AG04449 (cell line): Measurements from ENCODE around the gene EVI2A.
A peak's percentile ranks its signal among the peaks of the same experiment; 100 is the strongest.

ENCODE experiments used
- CTCF ChIA-PET: fragments of 350-600 bp; formaldehyde crosslinking; extraction: SDS; loops from one replicate; lab custom pipeline; 2021; ENCODE audit warnings: antibody characterized with exemption; lab: Yijun Ruan, JAX
- POLR2A ChIA-PET: fragments of 400-600, 350-600 bp; formaldehyde crosslinking; extraction: SDS; loops from one replicate; lab custom pipeline; 2020; ENCODE audit warnings: antibody characterized with exemption, inconsistent platforms; lab: Yijun Ruan, JAX
- DNase-seq: peaks from one replicate; pipeline ENCODE4 v3.0.0-alpha.2; 2010; ENCODE audit warnings: low read depth, low spot score
- H3K4me3 ChIP-seq: 2 replicates; pipeline ENCODE4 v1.5.1; 2011; ENCODE audit warnings: low read depth, mild to moderate bottlenecking, control low read depth, low read length
- CTCF ChIP-seq: IDR thresholded peaks from one replicate; pipeline ENCODE4 v1.5.1; 2011; ENCODE audit warnings: mild to moderate bottlenecking, moderate library complexity, low read length, control low read depth, inconsistent platforms; ENCODE audit not compliant: insufficient read depth; ENCODE audit errors: missing control alignments

EVI2A gene

GRCh38 chr17:31327534-31328159, 6.2 kb upstream of the EVI2A start:
- no peak for TF ChIP-seq CTCF
- CTCF ChIA-PET: no interaction called here
- POLR2A ChIA-PET: no interaction called here
- peak; percentile 69 for DNase-seq
- H3K4me3 ChIP-seq: no peak overlapping the region

DNA sequence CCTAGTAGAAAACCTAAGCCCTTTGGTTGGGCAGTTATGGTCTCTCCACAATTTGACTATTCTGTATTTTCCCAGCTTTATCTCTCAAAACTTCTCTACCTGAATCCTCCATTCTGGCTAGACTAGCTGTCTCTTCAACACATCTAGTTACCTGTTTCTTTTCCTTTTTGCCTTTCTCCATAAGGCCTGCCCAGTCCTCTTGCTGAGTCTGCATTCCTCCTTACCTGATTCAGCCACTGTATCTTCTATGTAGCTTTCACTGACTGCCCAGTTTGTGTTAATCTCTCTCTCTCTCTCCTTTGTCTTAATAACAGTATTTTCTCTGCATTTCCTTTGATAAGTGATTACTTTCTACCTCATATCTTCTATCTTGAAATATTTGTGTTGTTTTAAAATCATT, 2.1 kb upstream of the EVI2A start:
- no peak overlapping the region for H3K4me3 ChIP-seq
- ChIA-PET CTCF (interaction anchor here (1.6 kb wide), 1 partner anchor 8 kb away, joined by 3 read pairs; no protein-coding TSS in a partner anchor), POLR2A (interaction anchor here (0.6 kb wide), 1 partner anchor 447 kb away, joined by 3 read pairs; no protein-coding TSS in a partner anchor)
- DNase-seq: no peak
- no peak for TF ChIP-seq CTCF

- no peak for TF ChIP-seq CTCF
- CTCF ChIA-PET: no interaction called here
- no peak for DNase-seq
- H3K4me3 ChIP-seq: no peak overlapping the region
- POLR2A ChIA-PET: no interaction called here
Observed at GRCh38 chr17:31321966-31322365, 544 bp upstream of the EVI2A start.

DNA sequence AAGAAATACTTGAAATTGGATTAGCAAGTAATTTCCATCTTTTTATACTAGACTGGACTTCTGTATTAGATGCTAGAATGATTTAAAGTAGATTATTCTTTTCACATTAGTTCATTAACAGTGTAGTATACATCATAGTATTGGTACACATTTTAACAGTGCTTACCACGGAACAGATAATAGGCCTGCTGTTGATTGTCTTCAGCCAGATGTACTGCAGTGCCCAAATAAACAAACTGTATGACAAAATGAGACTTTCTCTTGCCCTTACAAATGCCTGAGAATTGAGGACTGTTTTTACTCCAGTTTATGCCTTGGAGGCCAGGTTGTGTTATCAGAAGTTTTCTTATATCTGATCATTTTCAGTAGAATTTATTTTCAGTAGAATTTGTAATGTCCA, 631 bp downstream of the EVI2A start:
- DNase-seq: no peak
- no peak overlapping the region for H3K4me3 ChIP-seq
- ChIA-PET CTCF (no interaction called here), POLR2A (no interaction called here)
- no peak for TF ChIP-seq CTCF

- no peak for DNase-seq
- ChIA-PET CTCF (no interaction called here), POLR2A (no interaction called here)
- no peak for TF ChIP-seq CTCF
- no peak overlapping the region for H3K4me3 ChIP-seq
Observed at GRCh38 chr17:31320241-31320640, 1.2 kb downstream of the EVI2A start.

- DNase-seq: no peak
- H3K4me3 ChIP-seq: no peak overlapping the region
- ChIA-PET CTCF (interaction anchor here (0.8 kb wide), 1 partner anchor 25 kb away, joined by 3 read pairs; no protein-coding TSS in a partner anchor), POLR2A (no interaction called here)
- no peak for TF ChIP-seq CTCF
Observed at GRCh38 chr17:31318851-31319661, 2.4 kb downstream of the EVI2A start.
